NB4 (cell line): ENCODE data around the gene GP2.

Experiments
- DNase-seq: peaks from one replicate; pipeline ENCODE4 v3.0.0; 2010; ENCODE audit warnings: low read depth
- H3K4me3 ChIP-seq: one replicate; pipeline ENCODE4 v1.5.1; 2011; ENCODE audit warnings: mild to moderate bottlenecking, low read depth, low read length, moderate library complexity
- CTCF ChIP-seq: IDR thresholded peaks from one replicate; pipeline ENCODE4 v1.5.1; 2012; ENCODE audit warnings: low read depth, low read length
- MAX ChIP-seq: IDR thresholded peaks from 2 replicates; pipeline ENCODE4 v1.6.1; 2011; ENCODE audit warnings: low read depth, low read length
- MYC ChIP-seq: IDR thresholded peaks from 2 replicates; pipeline ENCODE4 v1.6.1; 2011; ENCODE audit warnings: low read depth, low read length
- POLR2A ChIP-seq: IDR thresholded peaks from 2 replicates; pipeline ENCODE4 v1.6.1; 2011; ENCODE audit warnings: mild to moderate bottlenecking; ENCODE audit not compliant: insufficient read length; ENCODE audit errors: extremely low read depth

The GP2 gene

GRCh38 chr16:20327444-20328041 is at the start of gene GP2:
Gene GP2, minus strand, starts transcription at chr16:20327513. Its CDS starts 1,082 bp downstream, at chr16:20326431.
- TF ChIP-seq POLR2A (no peak), MYC (no peak), MAX (no peak)
- no peak within 1 kb of the TSS for H3K4me3 ChIP-seq
- no peak for DNase-seq

- TF ChIP-seq POLR2A, result no peak
- no peak for TF ChIP-seq CTCF
- DNase-seq, result no peak
These were observed 45.4 kb upstream of the GP2 start for GRCh38 chr16:20372701-20373100.

GRCh38 chr16:20369452-20370054 is 42.2 kb upstream of the GP2 start:
- H3K4me3 ChIP-seq, result no peak overlapping the region
- no peak for TF ChIP-seq CTCF
- no peak for TF ChIP-seq MYC
- TF ChIP-seq MAX, result no peak
- TF ChIP-seq POLR2A, result no peak
- DNase-seq, result no peak

More at GRCh38 chr16:20372701-20373100, 45.4 kb upstream of the GP2 start:
- H3K4me3 ChIP-seq, result no peak overlapping the region

- no peak for TF ChIP-seq POLR2A
- TF ChIP-seq MYC, result no peak
- TF ChIP-seq CTCF, result no peak
- no peak for TF ChIP-seq MAX
- no peak for DNase-seq
- H3K4me3 ChIP-seq, result no peak overlapping the region
These were observed 36.7 kb upstream of the GP2 start for GRCh38 chr16:20364051-20364450.

GRCh38 chr16:20363191-20363590 is 35.9 kb upstream of the GP2 start:
- DNase-seq, result no peak
- no peak overlapping the region for H3K4me3 ChIP-seq
- no peak for TF ChIP-seq POLR2A
- no peak for TF ChIP-seq MYC
- TF ChIP-seq MAX, result no peak
- TF ChIP-seq CTCF, result no peak

- TF ChIP-seq MAX, result no peak
- TF ChIP-seq MYC, result no peak
- TF ChIP-seq POLR2A, result no peak
- TF ChIP-seq CTCF, result peak; percentile 35
- no peak overlapping the region for H3K4me3 ChIP-seq
- DNase-seq, result peak; percentile 13
These were observed 32.7 kb upstream of the GP2 start for GRCh38 chr16:20359997-20360396.
